ENCODE measurements around the gene ZNF420.
"Not testable (repeated sequence)": the region's sequence is repeated elsewhere in the genome, so short reads cannot be mapped to it uniquely, and the experiment has no call there.

The ZNF420 gene

GRCh38 chr19:37077934-37078716 is at the start of gene ZNF420:
Gene ZNF420 (plus strand): TSS chr19:37078433. CDS start chr19:37089119, 10,686 bp downstream.
- peak; percentile 75 for DNase-seq (ENCODE audit: low read depth, low spot score)

- DNase-seq (ENCODE audit: low read depth, low spot score) = no peak
Measured at GRCh38 chr19:37045140-37045539, 33.1 kb upstream of the ZNF420 start.

DNA sequence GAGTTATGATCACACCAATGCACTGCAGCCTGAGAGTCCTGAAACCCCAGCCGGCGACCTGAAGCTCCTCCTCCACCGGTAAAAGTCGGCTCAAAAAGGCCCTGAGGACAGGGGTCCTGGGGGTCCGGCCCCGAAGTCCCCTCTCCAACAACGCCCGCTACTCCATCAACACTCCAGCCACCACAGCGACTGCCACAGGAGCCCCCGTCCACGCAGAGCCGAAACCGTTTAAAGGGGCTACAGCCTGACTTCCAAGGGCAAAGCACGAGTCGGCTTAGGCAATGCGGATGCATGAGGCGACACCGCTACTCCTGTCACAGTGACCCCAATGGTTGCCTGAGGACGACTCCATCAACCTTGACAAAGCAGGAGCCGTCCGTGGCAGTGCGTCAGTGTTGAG is 22.9 kb upstream of the ZNF420 start:
- no peak for DNase-seq (ENCODE audit: low read depth, low spot score)

DNA sequence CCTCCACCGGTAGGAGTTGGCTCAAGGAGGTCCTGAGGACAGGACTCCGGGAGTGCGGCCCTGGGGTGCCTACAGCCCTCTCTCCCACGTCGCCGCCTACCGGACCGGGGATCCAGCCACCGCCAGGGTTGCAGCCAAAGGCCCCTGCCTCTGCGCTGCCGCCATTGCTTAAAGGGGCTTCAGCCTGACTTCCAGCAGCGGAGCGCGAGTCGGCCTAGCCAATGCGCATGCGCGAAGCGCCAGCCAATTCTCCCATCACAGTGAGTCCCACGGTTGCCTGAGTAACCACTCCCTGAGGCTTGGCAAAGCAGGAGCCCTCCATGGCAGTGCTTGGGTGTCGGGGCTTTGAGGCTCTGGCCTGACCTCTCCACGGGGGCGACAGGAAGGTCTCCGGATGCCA is 21.5 kb upstream of the ZNF420 start:
- DNase-seq (ENCODE audit: low read depth, low spot score) = no peak

GRCh38 chr19:37059142-37059541 is 19.1 kb upstream of the ZNF420 start:
- DNase-seq (ENCODE audit: low read depth, low spot score) = no peak

- not testable (repeated sequence) for DNase-seq (ENCODE audit: low read depth, low spot score)
Measured at GRCh38 chr19:37064886-37065285, 13.3 kb upstream of the ZNF420 start.

GRCh38 chr19:37074111-37074510 is 4.1 kb upstream of the ZNF420 start:
- DNase-seq (ENCODE audit: low read depth, low spot score) = no peak

- no peak for DNase-seq (ENCODE audit: low read depth, low spot score)
Measured at GRCh38 chr19:37074819-37075362, 3.3 kb upstream of the ZNF420 start.

- DNase-seq (ENCODE audit: low read depth, low spot score) = not testable (repeated sequence)
Measured at GRCh38 chr19:37076524-37076923, 1.7 kb upstream of the ZNF420 start.

- no peak for DNase-seq (ENCODE audit: low read depth, low spot score)
Measured at GRCh38 chr19:37077501-37077933, 716 bp upstream of the ZNF420 start.

DNA sequence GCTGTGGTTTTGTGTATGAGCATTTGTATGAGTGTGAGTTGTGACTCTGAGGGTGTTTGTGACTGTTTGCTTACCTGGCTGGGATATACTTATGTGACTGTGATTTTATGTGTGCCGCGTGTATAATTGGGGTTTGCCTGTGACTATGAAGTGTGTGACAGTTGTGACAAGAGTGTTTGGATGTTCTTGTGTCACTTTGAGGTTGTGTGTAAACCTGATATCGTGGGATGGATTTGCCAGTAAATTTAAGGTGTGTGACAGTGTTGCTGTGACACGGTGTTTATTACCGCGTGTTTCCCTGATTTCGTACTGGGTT is 442 bp downstream of the ZNF420 start:
- DNase-seq (ENCODE audit: low read depth, low spot score) = no peak

DNA sequence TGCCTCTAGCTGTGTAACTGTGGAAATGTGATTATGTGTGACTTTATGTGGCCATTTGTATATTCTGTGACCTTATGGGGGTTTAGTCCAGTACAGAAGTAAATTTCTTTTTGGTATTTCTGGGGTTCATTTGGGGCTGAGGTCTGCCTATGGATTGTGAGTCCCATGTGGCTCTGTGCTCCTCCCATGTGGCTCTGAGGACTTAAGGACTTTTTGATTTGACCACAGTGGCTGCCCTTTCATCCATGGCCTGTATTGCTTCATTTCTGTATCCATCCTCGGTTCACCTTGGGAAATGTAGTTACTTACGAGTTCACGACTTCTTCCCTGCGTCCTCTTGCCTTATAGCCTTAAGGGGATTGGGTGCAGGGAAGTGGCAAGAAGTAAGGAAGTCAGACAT is 1.0 kb downstream of the ZNF420 start:
- DNase-seq (ENCODE audit: low read depth, low spot score) = no peak

DNA sequence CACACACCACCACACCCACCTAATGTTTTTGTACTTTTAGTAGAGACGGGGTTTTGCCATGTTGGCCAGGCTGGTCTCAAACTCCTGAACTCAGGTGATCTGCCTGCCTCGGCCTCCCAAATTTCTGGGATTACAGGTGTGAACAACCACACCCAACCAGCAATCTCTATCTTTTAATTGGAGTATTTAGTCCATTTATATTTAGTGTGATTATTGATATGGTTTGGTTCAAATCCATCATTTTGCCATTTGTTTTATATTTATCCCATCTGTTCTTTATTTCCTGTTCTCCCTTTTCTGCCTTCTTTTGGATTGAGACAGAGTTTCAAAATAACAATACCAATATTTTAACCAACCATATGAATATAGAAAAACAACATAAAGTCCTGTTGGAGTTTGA is 4.1 kb downstream of the ZNF420 start:
- DNase-seq (ENCODE audit: low read depth, low spot score) = no peak

- no peak for DNase-seq (ENCODE audit: low read depth, low spot score)
Measured at GRCh38 chr19:37087110-37087509, 8.9 kb downstream of the ZNF420 start.

- DNase-seq (ENCODE audit: low read depth, low spot score) = no peak
Measured at GRCh38 chr19:37095859-37096258, 17.6 kb downstream of the ZNF420 start.

DNA sequence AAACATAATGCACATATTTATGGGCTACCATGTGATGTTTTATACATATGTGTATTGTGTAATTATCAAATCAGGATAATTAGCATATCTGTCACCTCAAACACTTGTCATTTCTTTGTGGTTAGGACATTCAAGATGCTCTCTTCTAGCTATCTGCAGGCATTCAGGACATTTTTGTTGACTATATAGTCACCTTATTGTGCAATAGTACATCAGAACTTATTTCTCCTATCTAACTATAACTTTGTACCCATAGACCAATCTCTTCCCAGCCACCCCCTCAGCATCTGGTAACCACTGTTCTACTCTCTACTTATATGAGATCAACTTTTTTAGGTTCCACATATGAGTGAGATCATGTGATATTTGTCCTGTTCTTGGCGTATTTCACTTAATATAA is 20.3 kb downstream of the ZNF420 start:
- DNase-seq (ENCODE audit: low read depth, low spot score) = no peak

- not testable (repeated sequence) for DNase-seq (ENCODE audit: low read depth, low spot score)
Measured at GRCh38 chr19:37104135-37104534, 25.9 kb downstream of the ZNF420 start.

GRCh38 chr19:37111753-37112152 is 33.5 kb downstream of the ZNF420 start:
- not testable (repeated sequence) for DNase-seq (ENCODE audit: low read depth, low spot score)

DNA sequence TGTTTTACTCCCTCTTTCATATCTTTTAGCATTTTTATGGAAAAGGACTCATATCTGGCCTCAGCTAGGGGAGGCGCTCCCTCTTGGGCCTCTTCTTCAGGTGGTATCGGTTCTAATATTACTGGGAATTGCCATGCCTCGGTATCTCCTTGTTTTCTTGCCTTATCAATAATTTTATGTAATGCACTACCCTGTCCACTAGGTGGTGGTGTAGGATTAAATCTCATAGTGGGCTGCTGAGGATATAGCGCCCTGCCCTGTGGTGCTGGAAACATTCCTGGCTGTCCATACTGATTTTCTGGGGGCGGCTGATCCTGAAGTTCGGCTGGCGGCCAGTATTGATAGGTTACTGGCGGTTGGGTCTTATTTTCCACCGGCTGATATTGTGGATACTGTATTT is 35.8 kb downstream of the ZNF420 start:
- no peak for DNase-seq (ENCODE audit: low read depth, low spot score)

GRCh38 chr19:37122093-37122492 is 43.9 kb downstream of the ZNF420 start:
- not testable (repeated sequence) for DNase-seq (ENCODE audit: low read depth, low spot score)

- no peak for DNase-seq (ENCODE audit: low read depth, low spot score)
Measured at GRCh38 chr19:37127999-37128820, 50.0 kb downstream of the ZNF420 start.

DNA sequence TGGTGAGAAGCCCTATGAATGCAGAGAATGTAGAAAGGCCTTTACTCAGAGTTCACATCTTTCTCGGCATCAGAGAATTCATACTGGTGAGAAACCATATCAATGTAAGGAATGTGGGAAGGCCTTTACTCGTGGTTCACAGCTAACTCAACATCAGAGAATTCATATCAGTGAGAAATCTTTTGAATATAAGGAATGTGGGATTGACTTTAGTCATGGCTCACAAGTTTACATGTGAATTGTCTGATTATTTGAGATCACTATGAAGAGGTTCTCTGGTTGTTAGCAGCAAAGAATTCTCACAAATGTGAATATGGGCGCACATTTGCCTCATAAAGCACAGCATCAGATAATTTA is 50.6 kb downstream of the ZNF420 start:
- no peak for DNase-seq (ENCODE audit: low read depth, low spot score)

DNA sequence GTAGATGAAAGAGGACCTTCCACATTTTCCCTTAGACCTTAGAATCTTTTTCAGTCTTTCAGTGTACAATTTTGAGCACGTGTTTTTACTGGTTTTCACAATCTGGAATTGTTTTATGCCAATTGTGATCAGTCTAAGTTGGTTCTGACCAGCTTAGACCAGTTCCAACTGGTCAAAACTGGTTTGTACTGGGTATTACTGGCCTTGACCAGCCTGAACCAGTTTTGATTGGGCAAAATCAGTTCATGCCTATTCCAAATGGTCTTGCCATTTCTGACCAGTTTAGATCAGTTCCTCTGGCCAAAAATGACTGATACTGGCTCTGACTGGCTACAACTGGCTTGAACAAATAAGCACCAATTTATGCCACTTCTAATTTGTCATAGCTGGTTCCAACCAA is 57.9 kb downstream of the ZNF420 start:
- DNase-seq (ENCODE audit: low read depth, low spot score) = no peak

Measured in activated naive CD8-positive, alpha-beta T cell treated with anti-CD3 and anti-CD28 coated beads, Interleukin-2, amount 50 U/mL, for 16 hours (primary cell).